NB4 (cell line): ENCODE data around the gene HSPB6.

ENCODE experiments used
- CTCF ChIP-seq: IDR thresholded peaks from one replicate; pipeline ENCODE4 v1.5.1; 2012; ENCODE audit warnings: low read depth, low read length
- POLR2A ChIP-seq: IDR thresholded peaks from 2 replicates; pipeline ENCODE4 v1.6.1; 2011; ENCODE audit warnings: mild to moderate bottlenecking; ENCODE audit not compliant: insufficient read length; ENCODE audit errors: extremely low read depth

DNA sequence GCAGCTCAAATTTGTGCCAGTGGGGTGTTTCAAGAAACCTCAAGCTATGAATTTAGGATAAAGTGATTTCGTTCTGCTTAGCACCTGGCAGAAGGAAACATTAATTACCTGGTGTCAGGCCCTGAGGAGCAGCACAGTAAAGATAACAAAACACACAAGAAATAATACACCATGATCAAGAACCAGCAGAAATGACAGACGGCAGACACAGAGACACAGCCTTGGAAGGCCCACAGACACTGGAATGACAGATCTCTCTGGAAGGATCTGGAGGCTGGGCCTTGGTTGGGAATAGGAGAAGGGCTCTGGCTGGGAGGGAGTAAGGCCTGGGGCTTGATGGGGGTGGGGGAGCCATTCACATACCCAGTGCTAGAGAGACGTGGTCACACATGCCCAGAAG is 45.0 kb upstream of the HSPB6 start:
- TF ChIP-seq CTCF: no peak
- TF ChIP-seq POLR2A: no peak
